OCI-LY1 (cell line): ENCODE measurements around the gene STK24.

Experiments
- H2AFZ ChIP-seq: fragments of 200-600 bp; sonication (generic), shearing (Covaris generic); 2 replicates; pipeline ENCODE4 v1.6.0; 2014; ENCODE audit warnings: antibody characterized with exemption, mild to moderate bottlenecking, low read length
- H3F3A ChIP-seq: fragments of 200-600 bp; sonication (generic), shearing (Covaris generic); 2 replicates; pipeline ENCODE4 v1.6.0; 2014; ENCODE audit warnings: mild to moderate bottlenecking, antibody characterized with exemption, low read length, moderate library complexity; ENCODE audit not compliant: insufficient read depth
- H3K27ac ChIP-seq: fragments of 200-600 bp; sonication (generic); 2 replicates; pipeline ENCODE4 v1.5.1; 2014; ENCODE audit warnings: low read length, mixed run types, mild to moderate bottlenecking, low read depth; ENCODE audit not compliant: poor library complexity, severe bottlenecking
- H3K27me3 ChIP-seq: fragments of 200-600 bp; sonication (generic); 2 replicates; pipeline ENCODE4 v1.6.0; 2014; ENCODE audit warnings: antibody characterized with exemption, mild to moderate bottlenecking, low read length, moderate library complexity; ENCODE audit not compliant: insufficient read depth
- H3K36me3 ChIP-seq: fragments of 200-600 bp; sonication (generic); 2 replicates; pipeline ENCODE4 v1.6.1; 2014; ENCODE audit warnings: mild to moderate bottlenecking, antibody characterized with exemption, low read length, moderate library complexity, mixed read lengths; ENCODE audit not compliant: insufficient read depth
- H3K4me1 ChIP-seq: fragments of 200-600 bp; sonication (generic); 2 replicates; pipeline ENCODE4 v1.5.1; 2014; ENCODE audit warnings: mild to moderate bottlenecking, low read length, moderate library complexity; ENCODE audit not compliant: insufficient read depth, severe bottlenecking
- H3K4me2 ChIP-seq: fragments of 200-600 bp; sonication (generic), shearing (Covaris generic); 2 replicates; pipeline ENCODE4 v1.6.1; 2014; ENCODE audit warnings: low read length
- H3K4me3 ChIP-seq: fragments of 200-600 bp; sonication (generic); 2 replicates; pipeline ENCODE4 v1.5.1; 2014; ENCODE audit warnings: low read length, low read depth, mild to moderate bottlenecking, mixed read lengths; ENCODE audit not compliant: poor library complexity, severe bottlenecking
- H3K79me2 ChIP-seq: fragments of 200-600 bp; shearing (Covaris generic); 2 replicates; pipeline ENCODE4 v1.6.1; 2016; ENCODE audit warnings: mixed run types, low read length, mixed read lengths; ENCODE audit not compliant: insufficient read depth
- H3K9ac ChIP-seq: fragments of 200-600 bp; sonication (generic), shearing (Covaris generic); 2 replicates; pipeline ENCODE4 v1.6.1; 2014; ENCODE audit warnings: mild to moderate bottlenecking, low read length, mixed read lengths
- H3K9me2 ChIP-seq: fragments of 200-600 bp; sonication (generic), shearing (Covaris generic); 2 replicates; pipeline ENCODE4 v1.6.1; 2014; ENCODE audit warnings: low read depth, mild to moderate bottlenecking, low read length, mixed read lengths
- H3K9me3 ChIP-seq: fragments of 200-600 bp; shearing (Covaris generic); 2 replicates; pipeline ENCODE4 v1.6.1; 2014; ENCODE audit warnings: low read length, mixed read lengths
- H4K20me1 ChIP-seq: fragments of 200-600 bp; sonication (generic), shearing (Covaris generic); 2 replicates; pipeline ENCODE4 v1.6.0; 2016; ENCODE audit warnings: mild to moderate bottlenecking, low read length; ENCODE audit not compliant: insufficient read depth
- EZH2 ChIP-seq: fragments of 200-600 bp; sonication (generic), shearing (Covaris generic); IDR thresholded peaks from 2 replicates; pipeline ENCODE4 v1.8.0; 2017; ENCODE audit warnings: borderline replicate concordance, mixed run types, mild to moderate bottlenecking, antibody characterized with exemption, low read length, moderate library complexity, mixed read lengths
- TF ChIP-seq, protein P1 (sequence below): fragments of 200-600 bp; sonication (generic), shearing (Covaris generic); IDR thresholded peaks from 2 replicates; pipeline ENCODE4 v1.5.1; 2017; ENCODE audit warnings: mild to moderate bottlenecking, antibody characterized with exemption, low read length, moderate library complexity, mixed read lengths

Gene STK24

DNA sequence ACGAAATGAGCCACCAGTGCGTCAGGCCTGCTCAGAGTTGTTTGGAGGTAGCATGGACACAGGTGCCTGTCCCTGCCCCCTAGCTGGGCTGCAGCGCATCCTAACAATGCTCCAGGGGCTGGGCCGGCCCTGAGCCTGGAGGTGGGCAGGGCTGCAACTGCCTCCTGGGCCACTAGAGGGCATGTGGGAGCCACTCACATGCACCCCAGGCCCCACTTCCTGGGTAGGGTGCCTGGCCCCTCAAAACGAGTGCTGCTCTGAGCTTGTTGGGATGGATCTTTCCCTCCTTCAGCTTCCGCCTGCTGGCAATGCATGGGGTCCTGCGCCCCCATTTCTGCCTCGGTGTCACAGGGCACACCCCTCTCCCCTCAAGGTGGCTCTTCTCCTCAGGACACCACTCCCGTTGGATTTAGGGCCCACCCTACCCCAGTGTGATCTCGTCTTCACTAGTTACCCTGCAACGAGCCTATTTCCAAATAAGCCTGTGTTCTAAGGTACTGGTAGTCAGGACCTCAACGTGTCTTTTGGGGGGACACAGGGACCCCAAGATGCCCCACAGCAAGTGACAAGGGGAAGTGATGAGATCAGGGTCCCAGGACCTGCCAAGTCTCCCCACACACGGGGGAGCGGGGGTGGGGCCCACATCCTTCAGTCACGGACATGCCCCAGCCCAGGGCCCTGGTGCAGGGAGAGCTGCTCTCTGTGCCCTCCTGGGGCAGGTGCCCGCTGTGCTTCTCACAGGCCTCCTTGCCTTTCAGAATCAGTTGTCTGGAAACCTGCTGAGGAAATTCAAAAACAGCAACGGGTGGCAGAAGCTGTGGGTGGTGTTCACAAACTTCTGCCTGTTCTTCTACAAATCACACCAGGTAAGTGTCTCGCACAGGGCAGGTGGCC is 131.3 kb downstream of the STK24 start:
- Histone ChIP-seq H3K9ac (no peak overlapping the region), H2AFZ (no peak overlapping the region), H3K9me2 (no peaks in the 10 kb centered on the region)

DNA sequence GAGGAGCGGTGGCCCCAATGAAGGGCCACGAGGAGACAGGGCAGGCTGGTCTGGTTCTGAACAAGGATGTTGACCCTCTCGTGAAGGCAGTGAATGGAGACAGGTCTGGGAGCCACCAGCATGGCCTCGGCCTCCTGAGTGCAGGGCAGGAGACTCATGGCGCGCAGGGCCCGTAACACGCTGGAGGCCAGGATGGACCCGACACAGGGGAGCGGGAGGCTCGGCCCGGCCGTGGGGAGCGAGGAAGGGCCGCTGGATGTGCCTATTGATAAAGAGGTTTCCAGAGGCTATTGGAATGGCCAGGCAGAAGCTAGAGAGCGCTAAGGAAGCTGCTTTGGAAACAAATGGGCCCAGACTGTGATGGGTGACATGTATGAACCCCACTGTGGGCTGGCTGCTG is 132.5 kb downstream of the STK24 start:
- no peak overlapping the region for H3K4me2 ChIP-seq
- no peaks in the 10 kb centered on the region for H3F3A ChIP-seq
- no peaks in the 10 kb centered on the region for H3K79me2 ChIP-seq
- no peaks in the 10 kb centered on the region for H4K20me1 ChIP-seq
- TF ChIP-seq, protein P1, sequence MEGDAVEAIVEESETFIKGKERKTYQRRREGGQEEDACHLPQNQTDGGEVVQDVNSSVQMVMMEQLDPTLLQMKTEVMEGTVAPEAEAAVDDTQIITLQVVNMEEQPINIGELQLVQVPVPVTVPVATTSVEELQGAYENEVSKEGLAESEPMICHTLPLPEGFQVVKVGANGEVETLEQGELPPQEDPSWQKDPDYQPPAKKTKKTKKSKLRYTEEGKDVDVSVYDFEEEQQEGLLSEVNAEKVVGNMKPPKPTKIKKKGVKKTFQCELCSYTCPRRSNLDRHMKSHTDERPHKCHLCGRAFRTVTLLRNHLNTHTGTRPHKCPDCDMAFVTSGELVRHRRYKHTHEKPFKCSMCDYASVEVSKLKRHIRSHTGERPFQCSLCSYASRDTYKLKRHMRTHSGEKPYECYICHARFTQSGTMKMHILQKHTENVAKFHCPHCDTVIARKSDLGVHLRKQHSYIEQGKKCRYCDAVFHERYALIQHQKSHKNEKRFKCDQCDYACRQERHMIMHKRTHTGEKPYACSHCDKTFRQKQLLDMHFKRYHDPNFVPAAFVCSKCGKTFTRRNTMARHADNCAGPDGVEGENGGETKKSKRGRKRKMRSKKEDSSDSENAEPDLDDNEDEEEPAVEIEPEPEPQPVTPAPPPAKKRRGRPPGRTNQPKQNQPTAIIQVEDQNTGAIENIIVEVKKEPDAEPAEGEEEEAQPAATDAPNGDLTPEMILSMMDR, result no peak
- TF ChIP-seq EZH2, result no peak
- no peak overlapping the region for H2AFZ ChIP-seq
- peaks cover 3% of the 10 kb centered on the region; the same call in 1 of the 2 replicates for H3K36me3 ChIP-seq
- no peak overlapping the region for H3K4me3 ChIP-seq
- no peak overlapping the region for H3K27ac ChIP-seq
- no peaks in the 10 kb centered on the region for H3K9me3 ChIP-seq
- H3K9me2 ChIP-seq, result no peaks in the 10 kb centered on the region
- peaks cover 13% of the 10 kb centered on the region for H3K4me1 ChIP-seq
- H3K9ac ChIP-seq, result no peak overlapping the region
- H3K27me3 ChIP-seq, result 0 out of 2 replicates have a peak, but pooled peaks cover 4% of the 10 kb centered on the region

More for the DNA sequence above, 131.3 kb downstream of the STK24 start:
- H3K9me3 ChIP-seq, result no peaks in the 10 kb centered on the region
- peaks cover 3% of the 10 kb centered on the region; the same call in 1 of the 2 replicates for H3K36me3 ChIP-seq
- no peak for TF ChIP-seq EZH2
- TF ChIP-seq, protein P1, result peak; percentile 98
- H3K27ac ChIP-seq, result no peak overlapping the region
- no peaks in the 10 kb centered on the region for H4K20me1 ChIP-seq
- H3K79me2 ChIP-seq, result no peaks in the 10 kb centered on the region
- H3K4me3 ChIP-seq, result no peak overlapping the region
- peaks cover 14% of the 10 kb centered on the region for H3K4me1 ChIP-seq
- H3K4me2 ChIP-seq, result peak overlapping the region; percentile 28; the same call in 1 of the 2 replicates
- H3K27me3 ChIP-seq, result 0 out of 2 replicates have a peak, but pooled peaks cover 4% of the 10 kb centered on the region
- no peaks in the 10 kb centered on the region for H3F3A ChIP-seq

DNA sequence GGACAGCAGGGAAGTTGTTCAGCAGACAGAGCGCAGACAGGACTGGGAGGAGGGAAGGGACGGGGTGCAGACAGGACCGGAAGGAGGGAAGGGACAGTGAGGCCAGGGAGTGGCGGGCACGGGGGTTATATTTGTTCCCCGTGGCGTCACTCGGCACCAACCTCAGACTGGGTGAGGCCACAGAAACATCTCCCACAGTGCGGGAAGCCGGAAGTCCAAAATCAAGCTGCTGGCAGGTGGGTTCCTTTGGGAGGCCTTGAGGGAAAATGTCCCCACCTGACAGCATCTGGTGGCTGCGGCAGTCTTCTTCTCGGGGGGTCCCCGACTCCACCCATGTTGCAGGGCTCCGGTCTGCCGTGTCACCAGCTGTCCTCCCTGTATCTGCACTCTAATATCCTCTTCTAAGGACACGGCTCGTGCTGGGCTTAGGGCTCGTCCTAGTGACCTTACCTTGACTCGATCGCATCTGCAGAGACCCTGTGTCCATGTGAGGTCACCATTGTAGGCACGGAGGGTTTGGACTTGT is 133.0 kb downstream of the STK24 start:
- H3K4me2 ChIP-seq, result no peak overlapping the region
- H3K27me3 ChIP-seq, result 0 out of 2 replicates have a peak, but pooled peaks cover 4% of the 10 kb centered on the region
- no peak overlapping the region for H3K4me3 ChIP-seq
- H3K27ac ChIP-seq, result no peak overlapping the region
- H3K9me2 ChIP-seq, result no peaks in the 10 kb centered on the region
- peaks cover 8% of the 10 kb centered on the region for H3K4me1 ChIP-seq
- H4K20me1 ChIP-seq, result no peaks in the 10 kb centered on the region
- H3K9me3 ChIP-seq, result no peaks in the 10 kb centered on the region
- peaks cover 1% of the 10 kb centered on the region; the same call in 1 of the 2 replicates for H3K36me3 ChIP-seq
- H2AFZ ChIP-seq, result no peak overlapping the region
- no peaks in the 10 kb centered on the region for H3F3A ChIP-seq
- TF ChIP-seq, protein P1, result no peak
- TF ChIP-seq EZH2, result no peak
- no peaks in the 10 kb centered on the region for H3K79me2 ChIP-seq
- H3K9ac ChIP-seq, result no peak overlapping the region
